ENCODE measurements around the gene NANOS1.

Gene NANOS1

GRCh38 chr10:119029613-119030420 is at the start of gene NANOS1:
TSS of gene NANOS1 (plus strand) at chr10:119029714. CDS start at chr10:119029802, 88 bp downstream.
- peaks cover 9% of the 10 kb centered on the region for H3K27me3 Mint-ChIP-seq (ENCODE audit: low read depth)
- H3K4me1 Mint-ChIP-seq (ENCODE audit: low read depth): peaks cover 20% of the 10 kb centered on the region
- peaks cover 27% of the 10 kb centered on the region for H3K36me3 Mint-ChIP-seq (ENCODE audit: low read depth)
- peak; percentile 29 for DNase-seq (ENCODE audit: low spot score)
- no peaks in the 10 kb centered on the region for H3K9me3 Mint-ChIP-seq
- H3K27ac Mint-ChIP-seq: peak within 1 kb of the TSS; percentile 36
- H3K4me3 Mint-ChIP-seq: peak within 1 kb of the TSS; percentile 73

DNA sequence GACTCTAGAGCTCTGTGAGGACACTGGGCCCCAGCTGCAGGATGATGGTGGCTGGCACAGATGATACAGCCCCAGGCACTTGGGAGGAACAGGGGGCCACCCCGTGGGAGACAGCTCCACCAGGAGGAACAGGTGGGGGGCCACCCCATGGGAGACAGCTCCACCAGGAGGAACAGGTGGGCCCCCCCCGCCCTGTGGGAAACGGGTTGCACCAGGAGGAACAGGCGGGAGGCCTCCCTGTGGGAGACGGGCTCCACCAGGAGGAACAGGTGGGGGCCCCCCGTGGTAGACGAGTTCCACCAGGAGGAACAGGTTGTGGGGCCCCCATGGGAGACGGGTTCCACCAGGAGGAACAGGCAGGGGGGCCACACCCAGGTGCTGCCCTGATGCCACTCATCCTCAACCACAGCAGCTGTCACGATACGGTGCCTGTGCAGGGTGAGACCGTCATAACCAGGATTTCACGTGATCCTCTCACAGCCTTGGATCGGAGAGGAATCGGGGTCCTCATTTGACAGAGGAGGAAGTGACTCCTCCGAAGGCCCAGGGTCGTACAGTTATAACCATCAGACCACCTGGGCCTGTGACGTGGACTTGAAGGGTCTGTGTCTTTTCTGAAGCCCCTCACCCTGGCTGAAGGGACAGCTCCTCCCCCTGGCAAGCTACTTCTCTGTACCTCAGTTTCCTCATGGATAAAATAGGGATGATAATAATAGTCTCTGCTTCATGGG is 49.2 kb upstream of the NANOS1 start:
- H3K27me3 Mint-ChIP-seq (ENCODE audit: low read depth): peaks cover 12% of the 10 kb centered on the region
- H3K36me3 Mint-ChIP-seq (ENCODE audit: low read depth): peaks cover 2% of the 10 kb centered on the region
- H3K4me1 Mint-ChIP-seq (ENCODE audit: low read depth): no peaks in the 10 kb centered on the region
- H3K9me3 Mint-ChIP-seq: peaks cover 12% of the 10 kb centered on the region
- H3K4me3 Mint-ChIP-seq: no peak overlapping the region
- H3K27ac Mint-ChIP-seq: no peak overlapping the region
- DNase-seq (ENCODE audit: low spot score): no peak

DNA sequence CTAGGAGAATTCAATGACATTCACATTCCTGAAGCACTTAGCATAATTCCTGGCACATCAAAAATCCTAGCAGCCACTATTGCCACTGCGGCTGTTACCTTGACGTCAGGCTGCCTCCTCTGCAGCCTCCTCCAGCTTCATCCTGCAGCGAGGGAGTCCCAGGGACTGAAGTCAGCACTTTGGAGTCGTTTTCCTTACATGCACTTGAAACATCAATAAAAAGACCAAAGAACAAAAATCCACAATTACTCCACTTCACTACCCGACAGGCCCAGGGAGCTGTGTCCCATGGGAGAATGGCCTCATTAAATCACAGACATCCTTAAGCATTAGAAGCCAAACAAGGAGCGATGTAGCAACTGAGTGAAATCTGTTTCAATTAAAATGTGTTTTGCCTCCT is 48.6 kb upstream of the NANOS1 start:
- Mint-ChIP-seq H3K27me3 (ENCODE audit: low read depth) (peaks cover 17% of the 10 kb centered on the region), H3K36me3 (ENCODE audit: low read depth) (peaks cover 5% of the 10 kb centered on the region), H3K9me3 (peaks cover 18% of the 10 kb centered on the region), H3K27ac (no peak overlapping the region), H3K4me1 (ENCODE audit: low read depth) (no peaks in the 10 kb centered on the region), H3K4me3 (no peak overlapping the region)
- no peak for DNase-seq (ENCODE audit: low spot score)

DNA sequence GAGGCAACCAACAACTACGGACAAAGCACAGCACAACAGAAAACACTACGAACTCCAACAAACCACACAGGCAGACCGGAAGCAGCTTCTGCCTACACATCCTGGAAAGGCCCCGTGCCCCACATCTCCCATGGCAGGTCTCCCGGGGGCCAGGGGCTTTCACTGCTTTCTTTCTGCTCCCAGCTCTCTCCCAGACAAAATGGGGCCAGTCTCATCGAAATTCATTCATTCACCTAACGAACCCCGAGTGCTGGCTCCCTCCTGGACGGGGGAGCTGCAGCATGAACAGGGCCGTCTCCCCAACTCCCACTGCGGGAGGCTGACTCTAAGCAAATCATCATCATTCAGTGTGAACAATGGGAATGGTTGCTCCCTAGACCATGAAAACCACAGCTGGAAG is 47.6 kb upstream of the NANOS1 start:
- Mint-ChIP-seq H3K27ac (no peak overlapping the region), H3K36me3 (ENCODE audit: low read depth) (peaks cover 5% of the 10 kb centered on the region), H3K4me3 (no peak overlapping the region), H3K4me1 (ENCODE audit: low read depth) (peaks cover 2% of the 10 kb centered on the region), H3K9me3 (peaks cover 20% of the 10 kb centered on the region), H3K27me3 (ENCODE audit: low read depth) (peaks cover 18% of the 10 kb centered on the region)
- no peak for DNase-seq (ENCODE audit: low spot score)

DNA sequence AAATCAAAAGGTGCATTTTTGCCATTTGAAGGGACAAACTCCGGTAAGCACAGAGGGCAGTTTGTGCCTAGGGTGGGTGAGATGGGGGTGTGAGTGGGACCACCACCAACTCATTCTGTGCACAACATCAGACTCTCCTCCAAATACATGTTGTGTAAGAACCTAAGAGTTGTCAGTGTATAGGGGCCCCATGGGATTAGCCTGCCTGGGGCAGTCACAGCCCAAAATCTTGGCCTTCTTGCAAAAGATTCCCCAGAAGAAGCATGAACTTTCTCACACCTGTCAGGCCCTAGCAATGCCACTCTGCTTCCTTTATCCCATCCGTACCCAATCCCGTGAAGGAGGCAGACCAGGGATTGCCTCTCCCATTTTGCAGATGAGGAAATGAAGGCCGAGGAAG is 47.1 kb upstream of the NANOS1 start:
- H3K36me3 Mint-ChIP-seq (ENCODE audit: low read depth): peaks cover 5% of the 10 kb centered on the region

GRCh38 chr10:118983263-118983662 is 46.3 kb upstream of the NANOS1 start:
- peaks cover 18% of the 10 kb centered on the region for H3K27me3 Mint-ChIP-seq (ENCODE audit: low read depth)
- H3K27ac Mint-ChIP-seq: no peak overlapping the region
- no peak for DNase-seq (ENCODE audit: low spot score)
- H3K36me3 Mint-ChIP-seq (ENCODE audit: low read depth): peaks cover 5% of the 10 kb centered on the region
- no peak overlapping the region for H3K4me3 Mint-ChIP-seq
- peaks cover 20% of the 10 kb centered on the region for H3K9me3 Mint-ChIP-seq
- peaks cover 12% of the 10 kb centered on the region for H3K4me1 Mint-ChIP-seq (ENCODE audit: low read depth)

More for the DNA sequence above, 47.1 kb upstream of the NANOS1 start:
- DNase-seq (ENCODE audit: low spot score): no peak
- Mint-ChIP-seq H3K4me1 (ENCODE audit: low read depth) (peaks cover 7% of the 10 kb centered on the region), H3K4me3 (no peak overlapping the region), H3K27me3 (ENCODE audit: low read depth) (peaks cover 18% of the 10 kb centered on the region), H3K27ac (no peak overlapping the region), H3K9me3 (peaks cover 20% of the 10 kb centered on the region)

DNA sequence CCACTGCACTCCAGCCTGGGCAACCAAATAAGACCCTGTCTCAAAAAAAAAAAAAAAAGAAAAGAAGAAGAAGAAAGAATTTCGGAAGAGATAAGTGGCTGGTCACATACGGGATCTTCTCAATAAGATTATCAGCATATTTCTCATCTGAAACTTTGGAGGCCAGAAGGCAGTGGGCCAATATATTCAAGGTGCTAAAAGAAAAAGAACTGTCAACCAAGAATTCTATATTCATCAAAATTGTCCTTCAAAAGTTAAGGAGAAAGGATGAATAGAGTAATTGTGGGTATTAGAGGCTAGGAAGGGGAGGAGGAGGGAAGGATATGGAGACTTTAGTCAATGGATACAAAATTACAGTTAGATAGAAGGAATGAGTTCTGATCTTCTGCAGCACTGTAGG is 43.9 kb upstream of the NANOS1 start:
- Mint-ChIP-seq H3K27me3 (ENCODE audit: low read depth) (peaks cover 31% of the 10 kb centered on the region), H3K4me3 (no peak overlapping the region), H3K27ac (no peak overlapping the region), H3K36me3 (ENCODE audit: low read depth) (peaks cover 5% of the 10 kb centered on the region), H3K4me1 (ENCODE audit: low read depth) (peaks cover 12% of the 10 kb centered on the region), H3K9me3 (peaks cover 23% of the 10 kb centered on the region)
- no peak for DNase-seq (ENCODE audit: low spot score)

DNA sequence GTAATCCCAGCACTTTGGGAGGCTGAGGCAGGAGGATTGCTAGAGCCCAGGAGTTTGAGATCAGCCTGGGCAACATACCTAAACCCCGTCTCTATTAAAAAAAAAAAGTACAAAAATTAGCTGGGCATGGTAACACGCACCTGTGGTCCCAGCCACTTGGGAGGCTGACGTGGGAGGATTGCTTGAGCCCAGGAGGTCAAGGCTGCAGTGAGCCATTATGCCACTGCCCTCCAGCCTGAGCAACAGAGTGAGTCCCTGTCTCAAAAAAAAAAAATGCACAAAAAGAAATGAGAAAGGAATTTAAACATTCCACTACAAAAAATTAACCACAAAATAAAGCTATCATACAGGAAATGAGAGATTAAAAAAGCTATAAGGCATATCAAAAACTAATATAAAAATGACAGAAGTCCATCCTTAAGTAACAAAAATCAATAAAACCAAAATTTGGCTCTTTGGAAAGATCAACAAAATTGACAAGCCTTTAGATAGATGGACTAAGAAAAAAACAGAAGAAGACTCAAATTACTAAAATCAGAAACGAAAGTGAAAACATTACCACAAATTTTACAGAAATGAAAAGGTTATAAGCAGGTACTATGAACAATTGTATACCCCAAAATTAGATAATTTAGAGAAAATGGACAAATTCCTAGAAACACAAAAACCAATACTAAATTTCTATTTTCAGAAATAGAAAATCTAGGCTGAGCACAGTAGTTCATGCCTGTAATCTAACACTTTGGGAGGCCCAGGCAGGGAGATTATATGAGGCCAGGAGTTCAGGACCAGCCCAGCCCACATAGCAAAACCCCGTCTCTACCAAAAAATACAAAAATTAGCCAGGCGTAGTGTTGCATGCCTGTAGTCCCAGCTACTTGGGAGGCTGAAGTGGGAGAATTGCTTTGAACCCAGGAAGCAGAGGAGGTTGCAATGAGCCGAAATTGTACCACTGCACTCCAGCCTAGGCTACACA is 42.4 kb upstream of the NANOS1 start:
- Mint-ChIP-seq H3K27me3 (ENCODE audit: low read depth) (peaks cover 41% of the 10 kb centered on the region), H3K4me3 (peak overlapping the region; percentile 37), H3K4me1 (ENCODE audit: low read depth) (peaks cover 12% of the 10 kb centered on the region), H3K9me3 (peaks cover 23% of the 10 kb centered on the region), H3K27ac (no peak overlapping the region), H3K36me3 (ENCODE audit: low read depth) (peaks cover 5% of the 10 kb centered on the region)
- no peak for DNase-seq (ENCODE audit: low spot score)

DNA sequence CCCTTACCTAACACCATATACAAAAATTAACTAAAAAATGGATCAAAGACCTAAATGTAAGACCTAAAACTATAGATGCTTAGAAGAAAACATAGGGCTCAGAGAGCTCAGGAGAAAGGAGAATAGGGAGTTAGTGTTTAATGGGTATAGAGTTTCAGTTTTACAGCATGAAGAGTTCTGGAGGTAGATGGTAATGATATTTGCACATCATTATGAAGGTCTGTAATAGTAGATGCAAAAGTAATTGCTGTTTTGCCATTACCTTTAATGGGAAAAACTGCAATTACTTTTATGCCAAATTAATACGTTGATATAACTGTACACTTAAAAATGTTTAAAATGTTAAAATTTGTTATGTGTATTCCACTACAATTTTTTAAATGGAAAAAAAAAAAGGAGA is 39.2 kb upstream of the NANOS1 start:
- Mint-ChIP-seq H3K27me3 (ENCODE audit: low read depth) (peaks cover 47% of the 10 kb centered on the region), H3K4me3 (no peak overlapping the region), H3K4me1 (ENCODE audit: low read depth) (peaks cover 12% of the 10 kb centered on the region), H3K36me3 (ENCODE audit: low read depth) (peaks cover 3% of the 10 kb centered on the region), H3K9me3 (peaks cover 11% of the 10 kb centered on the region), H3K27ac (no peak overlapping the region)
- DNase-seq (ENCODE audit: low spot score): no peak

DNA sequence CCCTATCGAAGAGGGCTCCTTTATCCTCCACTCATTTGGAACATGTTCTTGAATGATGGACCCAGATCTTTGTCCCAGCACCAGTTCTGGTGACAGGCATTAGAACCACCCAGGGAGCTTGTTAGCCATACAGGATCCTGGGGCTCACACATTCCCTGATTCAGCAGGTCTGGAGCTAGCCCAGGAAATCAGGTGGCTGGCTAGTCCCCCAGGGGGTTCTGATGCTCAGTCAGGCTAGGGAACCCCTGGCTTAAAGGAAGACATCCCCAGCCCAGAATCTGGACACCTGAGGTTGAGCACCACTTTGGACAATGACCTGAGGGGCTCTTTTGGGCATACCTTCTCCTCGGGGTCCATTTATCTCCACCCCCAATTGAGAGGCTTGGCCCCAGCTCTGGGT is 37.0 kb upstream of the NANOS1 start:
- Mint-ChIP-seq H3K9me3 (peaks cover 3% of the 10 kb centered on the region), H3K36me3 (ENCODE audit: low read depth) (no peaks in the 10 kb centered on the region), H3K4me3 (no peak overlapping the region), H3K27ac (no peak overlapping the region), H3K4me1 (ENCODE audit: low read depth) (peaks cover 4% of the 10 kb centered on the region), H3K27me3 (ENCODE audit: low read depth) (peaks cover 55% of the 10 kb centered on the region)
- DNase-seq (ENCODE audit: low spot score): no peak

GRCh38 chr10:118993214-118993613 is 36.3 kb upstream of the NANOS1 start:
- Mint-ChIP-seq H3K9me3 (peaks cover 3% of the 10 kb centered on the region), H3K36me3 (ENCODE audit: low read depth) (no peaks in the 10 kb centered on the region), H3K4me1 (ENCODE audit: low read depth) (no peaks in the 10 kb centered on the region), H3K4me3 (no peak overlapping the region), H3K27ac (no peak overlapping the region), H3K27me3 (ENCODE audit: low read depth) (peaks cover 63% of the 10 kb centered on the region)
- DNase-seq (ENCODE audit: low spot score): no peak

GRCh38 chr10:118994321-118994720 is 35.2 kb upstream of the NANOS1 start:
- peaks cover 65% of the 10 kb centered on the region for H3K27me3 Mint-ChIP-seq (ENCODE audit: low read depth)
- DNase-seq (ENCODE audit: low spot score): no peak
- no peak overlapping the region for H3K4me3 Mint-ChIP-seq
- no peak overlapping the region for H3K27ac Mint-ChIP-seq
- peaks cover 3% of the 10 kb centered on the region for H3K9me3 Mint-ChIP-seq
- H3K4me1 Mint-ChIP-seq (ENCODE audit: low read depth): no peaks in the 10 kb centered on the region
- no peaks in the 10 kb centered on the region for H3K36me3 Mint-ChIP-seq (ENCODE audit: low read depth)

DNA sequence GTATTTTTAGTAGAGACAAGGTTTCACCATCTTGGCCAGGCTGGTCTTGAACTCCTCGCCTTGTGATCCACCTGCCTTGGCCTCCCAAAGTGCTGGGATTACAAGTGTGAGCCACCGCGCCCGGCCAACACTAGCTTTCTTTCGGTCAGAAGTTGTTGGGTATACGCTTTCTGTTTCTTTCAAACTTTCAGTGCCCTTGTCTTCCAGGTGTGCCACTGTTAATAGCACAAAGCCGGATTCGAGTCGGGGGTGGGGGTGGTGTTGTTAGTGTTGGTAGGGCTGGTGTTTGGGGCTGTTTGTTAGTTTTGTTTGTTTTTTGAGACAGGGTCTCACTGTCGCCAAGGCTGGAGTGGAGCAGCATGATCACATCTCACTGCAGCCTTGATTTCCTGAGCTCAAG is 33.8 kb upstream of the NANOS1 start:
- H3K4me3 Mint-ChIP-seq: no peak overlapping the region
- H3K27ac Mint-ChIP-seq: no peak overlapping the region
- H3K27me3 Mint-ChIP-seq (ENCODE audit: low read depth): peaks cover 63% of the 10 kb centered on the region
- H3K9me3 Mint-ChIP-seq: no peaks in the 10 kb centered on the region
- DNase-seq (ENCODE audit: low spot score): no peak
- no peaks in the 10 kb centered on the region for H3K36me3 Mint-ChIP-seq (ENCODE audit: low read depth)
- H3K4me1 Mint-ChIP-seq (ENCODE audit: low read depth): no peaks in the 10 kb centered on the region

Measured in T-helper 2 cell treated with Interferon-gamma antibody and Interleukin-4, amounts not matched to agents 5 μg/mL and 100 μg/mL, for 36 hours (primary cell).